Effector memory CD8-positive, alpha-beta T cell (primary cell): ENCODE data around the gene FDX1.
"Not testable (repeated sequence)": the region's sequence is repeated elsewhere in the genome, so short reads cannot be mapped to it uniquely, and the experiment has no call there.

ENCODE experiments used
- ATAC-seq: fragments of 150-1000 bp; cut with Tn5 transposase; replicated peaks from 2 replicates; pipeline ENCODE4 v1.10.0; 2021; ENCODE audit warnings: mild to moderate bottlenecking, moderate library complexity
- DNase-seq, 3 experiments: peaks; one replicate each; pipeline ENCODE4 v3.0.0; 2021
- H3K27ac Mint-ChIP-seq, 2 donors: one replicate each; pipeline ENCODE4 v1.8.0; 2022; ENCODE audit warnings: mild to moderate bottlenecking in 2 of 2, mixed read lengths in 2 of 2, moderate library complexity in 2 of 2
- H3K27me3 Mint-ChIP-seq, 2 donors: one replicate each; pipeline ENCODE4 v1.8.0; 2022; ENCODE audit warnings: mixed read lengths in 2 of 2
- H3K36me3 Mint-ChIP-seq: one replicate; pipeline ENCODE4 v1.8.0; 2022; ENCODE audit warnings: mild to moderate bottlenecking, moderate library complexity, mixed read lengths; ENCODE audit not compliant: insufficient read depth
- H3K4me1 Mint-ChIP-seq, 2 donors: one replicate each; pipeline ENCODE4 v1.8.0; 2022; ENCODE audit warnings: low read depth in 2 of 2, mixed read lengths in 2 of 2
- H3K4me3 Mint-ChIP-seq, 2 donors: one replicate each; pipeline ENCODE4 v1.8.0; 2022; ENCODE audit warnings: mild to moderate bottlenecking in 2 of 2, mixed read lengths in 2 of 2, moderate library complexity in 2 of 2
- H3K9me3 Mint-ChIP-seq, 2 donors: one replicate each; pipeline ENCODE4 v1.8.0; 2022; ENCODE audit warnings: mixed read lengths in 2 of 2
- total RNA-seq, 9 experiments: gene quantifications; one replicate each; lab custom pipeline; 2026; lab: John Stamatoyannopoulos, UW

Gene FDX1
- total RNA-seq = 18.4 to 40.2 (median 32.1) reads per million in 9 experiments

GRCh38 chr11:110429731-110430266 is at the start of gene FDX1:
Gene FDX1, plus strand, starts transcription at chr11:110429948. Its CDS starts 173 bp downstream, at chr11:110430121.
- H3K27ac Mint-ChIP-seq = peak within 1 kb of the TSS; percentile 98 to 99
- DNase-seq (peak; percentile 69 to 75 (median 74)), ATAC-seq (peak; percentile 80)
- H3K9me3 Mint-ChIP-seq = no peaks in the 10 kb centered on the region
- H3K36me3 Mint-ChIP-seq = peaks cover 11% of the 10 kb centered on the region
- H3K4me3 Mint-ChIP-seq = peak within 1 kb of the TSS; percentile 99 to 100
- H3K4me1 Mint-ChIP-seq = peaks cover 33 to 38% of the 10 kb centered on the region in 2 donors
- H3K27me3 Mint-ChIP-seq = no peaks in the 10 kb centered on the region

- Mint-ChIP-seq H3K9me3 (no peaks in the 10 kb centered on the region), H3K4me3 (no peak overlapping the region), H3K4me1 (peaks cover 4 to 5% of the 10 kb centered on the region in 2 donors), H3K27ac (no peak overlapping the region), H3K27me3 (no peaks in the 10 kb centered on the region), H3K36me3 (no peaks in the 10 kb centered on the region)
- DNase-seq = no peak
- ATAC-seq = no peak
These were observed 48.7 kb upstream of the FDX1 start for GRCh38 chr11:110380836-110381622.

- not testable (repeated sequence) for ATAC-seq, H3K9me3 Mint-ChIP-seq, H3K36me3 Mint-ChIP-seq, DNase-seq, H3K27me3 Mint-ChIP-seq
- peak overlapping the region in 1 of 2 donors; percentile 16 for H3K27ac Mint-ChIP-seq
- H3K4me1 Mint-ChIP-seq = peaks cover 3 to 19% of the 10 kb centered on the region in 2 donors
- peak overlapping the region; percentile 42 to 48 for H3K4me3 Mint-ChIP-seq
These were observed 41.5 kb upstream of the FDX1 start for GRCh38 chr11:110388231-110388630.

GRCh38 chr11:110389965-110390364 is 39.8 kb upstream of the FDX1 start:
- Mint-ChIP-seq H3K4me1 (peaks cover 3 to 19% of the 10 kb centered on the region in 2 donors), H3K27me3 (peaks cover under 1 to 13% of the 10 kb centered on the region in 2 donors), H3K27ac (no peak overlapping the region), H3K4me3 (no peak overlapping the region), H3K9me3 (no peaks in the 10 kb centered on the region), H3K36me3 (peaks cover 4% of the 10 kb centered on the region)
- no peak for DNase-seq
- ATAC-seq = no peak

GRCh38 chr11:110392056-110392455 is 37.7 kb upstream of the FDX1 start:
- no peak for ATAC-seq
- Mint-ChIP-seq H3K4me1 (peaks cover 3 to 19% of the 10 kb centered on the region in 2 donors), H3K27ac (no peak overlapping the region), H3K36me3 (peaks cover 4% of the 10 kb centered on the region), H3K27me3 (peaks cover 19 to 33% of the 10 kb centered on the region in 2 donors), H3K9me3 (peaks cover 0 to 3% of the 10 kb centered on the region in 2 donors), H3K4me3 (no peak overlapping the region)
- no peak for DNase-seq

- not testable (repeated sequence) for DNase-seq, H3K27ac Mint-ChIP-seq, H3K9me3 Mint-ChIP-seq, ATAC-seq, H3K4me1 Mint-ChIP-seq, H3K4me3 Mint-ChIP-seq, H3K36me3 Mint-ChIP-seq
- H3K27me3 Mint-ChIP-seq = peaks cover 38 to 49% of the 10 kb centered on the region in 2 donors
These were observed 32.0 kb upstream of the FDX1 start for GRCh38 chr11:110397668-110398286.

- H3K9me3 Mint-ChIP-seq, H3K27ac Mint-ChIP-seq, H3K4me1 Mint-ChIP-seq, H3K36me3 Mint-ChIP-seq, DNase-seq, ATAC-seq, H3K4me3 Mint-ChIP-seq: not testable (repeated sequence)
- H3K27me3 Mint-ChIP-seq = peaks cover 0 to 17% of the 10 kb centered on the region in 2 donors
These were observed 26.2 kb upstream of the FDX1 start for GRCh38 chr11:110403585-110403984.

- not testable (repeated sequence) for H3K9me3 Mint-ChIP-seq, H3K4me1 Mint-ChIP-seq, H3K36me3 Mint-ChIP-seq, H3K27me3 Mint-ChIP-seq, ATAC-seq, DNase-seq, H3K27ac Mint-ChIP-seq, H3K4me3 Mint-ChIP-seq
These were observed 24.1 kb upstream of the FDX1 start for GRCh38 chr11:110405636-110406035.

- Mint-ChIP-seq H3K27ac (no peak overlapping the region), H3K36me3 (no peaks in the 10 kb centered on the region), H3K9me3 (no peaks in the 10 kb centered on the region), H3K4me3 (no peak overlapping the region), H3K4me1 (no peaks in the 10 kb centered on the region), H3K27me3 (no peaks in the 10 kb centered on the region)
- no peak for DNase-seq
- no peak for ATAC-seq
These were observed 22.4 kb upstream of the FDX1 start for GRCh38 chr11:110407315-110407714.

GRCh38 chr11:110409174-110409573 is 20.6 kb upstream of the FDX1 start:
- no peak for ATAC-seq
- no peaks in the 10 kb centered on the region for H3K4me1 Mint-ChIP-seq
- H3K36me3 Mint-ChIP-seq = no peaks in the 10 kb centered on the region
- DNase-seq = no peak
- no peaks in the 10 kb centered on the region for H3K9me3 Mint-ChIP-seq
- H3K27ac Mint-ChIP-seq = no peak overlapping the region
- H3K4me3 Mint-ChIP-seq = no peak overlapping the region
- no peaks in the 10 kb centered on the region for H3K27me3 Mint-ChIP-seq

GRCh38 chr11:110410651-110411050 is 19.1 kb upstream of the FDX1 start:
- DNase-seq (no peak), ATAC-seq (no peak)
- no peaks in the 10 kb centered on the region for H3K4me1 Mint-ChIP-seq
- H3K27ac Mint-ChIP-seq = no peak overlapping the region
- no peak overlapping the region for H3K4me3 Mint-ChIP-seq
- H3K27me3 Mint-ChIP-seq = no peaks in the 10 kb centered on the region
- H3K36me3 Mint-ChIP-seq = no peaks in the 10 kb centered on the region
- no peaks in the 10 kb centered on the region for H3K9me3 Mint-ChIP-seq

- peaks cover 0 to 10% of the 10 kb centered on the region in 2 donors for H3K27me3 Mint-ChIP-seq
- no peak overlapping the region for H3K27ac Mint-ChIP-seq
- H3K4me1 Mint-ChIP-seq = no peaks in the 10 kb centered on the region
- ATAC-seq (no peak), DNase-seq (no peak)
- H3K36me3 Mint-ChIP-seq = no peaks in the 10 kb centered on the region
- no peak overlapping the region for H3K4me3 Mint-ChIP-seq
- H3K9me3 Mint-ChIP-seq = no peaks in the 10 kb centered on the region
These were observed 14.7 kb upstream of the FDX1 start for GRCh38 chr11:110415081-110415480.

- ATAC-seq, DNase-seq, H3K4me1 Mint-ChIP-seq, H3K4me3 Mint-ChIP-seq, H3K27ac Mint-ChIP-seq, H3K36me3 Mint-ChIP-seq, H3K27me3 Mint-ChIP-seq, H3K9me3 Mint-ChIP-seq: not testable (repeated sequence)
These were observed 8.1 kb upstream of the FDX1 start for GRCh38 chr11:110421658-110422057.
